HG03108 (cell line): ENCODE data around the gene RAB26.

ENCODE experiments used
- ATAC-seq: cut with Tn5 transposase; IDR thresholded peaks from one replicate; pipeline ENCODE4 v1.9.1; 2021; ENCODE audit warnings: moderate library complexity; ENCODE audit not compliant: unreplicated experiment

RAB26 gene

DNA sequence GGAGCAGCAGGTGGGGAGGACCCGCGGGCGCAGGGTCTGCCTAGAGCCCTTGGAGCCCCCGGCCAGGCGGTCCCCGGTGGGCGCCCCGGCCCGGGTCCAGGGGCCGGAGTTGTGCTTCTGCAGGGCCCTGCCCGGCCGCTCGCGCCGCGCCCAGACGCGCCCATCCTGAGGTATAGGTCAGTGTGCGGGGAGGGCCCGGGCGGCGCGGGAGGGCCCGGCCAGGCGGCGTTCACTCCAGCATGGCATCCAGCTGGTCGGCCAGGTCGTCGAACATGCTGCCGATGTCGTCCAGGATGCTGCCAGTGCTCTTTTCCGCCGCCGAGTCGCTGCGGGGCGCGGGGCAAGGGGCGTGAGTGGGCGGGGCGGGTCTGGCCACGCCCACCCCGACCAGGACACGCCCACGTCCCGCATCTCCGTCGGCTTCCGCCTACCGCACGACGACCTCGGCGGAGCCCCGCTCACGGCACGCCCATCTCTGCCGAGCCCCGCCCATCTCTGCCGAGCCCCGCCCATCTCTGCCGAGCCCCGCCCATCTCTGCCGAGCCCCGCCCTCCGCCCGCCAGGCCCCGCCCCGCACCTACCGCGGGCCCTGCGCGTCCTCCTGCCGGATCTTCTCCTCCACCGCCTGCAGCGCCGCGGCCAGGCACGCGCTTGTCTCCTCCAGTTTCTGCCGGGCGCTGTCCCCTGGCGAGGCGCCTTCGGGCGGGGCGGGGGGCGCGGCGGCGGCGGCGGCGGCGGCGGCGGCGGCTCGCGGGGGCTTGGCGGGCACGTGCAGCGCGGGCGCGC lies 30.1 kb downstream of the RAB26 start:
- no peak for ATAC-seq

DNA sequence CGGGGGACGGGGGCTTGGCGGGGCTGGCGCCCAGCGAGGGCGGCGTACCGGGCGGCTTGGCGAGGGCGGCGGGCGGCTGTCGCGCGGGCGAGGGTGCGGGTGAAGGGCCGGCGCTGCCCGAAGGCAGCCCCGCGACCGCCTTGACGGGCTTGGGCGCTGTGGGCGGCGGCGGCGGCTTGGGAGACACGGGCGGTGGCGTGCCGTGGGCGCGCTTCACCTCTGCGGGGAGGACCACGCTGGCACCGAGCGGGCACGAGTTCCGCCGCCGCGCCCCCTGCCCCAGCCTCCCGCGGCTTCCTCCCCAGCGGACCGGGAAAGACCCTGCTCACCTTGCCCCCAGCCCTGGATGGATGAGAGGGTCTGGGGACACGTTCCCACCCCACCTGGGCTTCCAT lies 30.7 kb downstream of the RAB26 start:
- ATAC-seq, result no peak

DNA sequence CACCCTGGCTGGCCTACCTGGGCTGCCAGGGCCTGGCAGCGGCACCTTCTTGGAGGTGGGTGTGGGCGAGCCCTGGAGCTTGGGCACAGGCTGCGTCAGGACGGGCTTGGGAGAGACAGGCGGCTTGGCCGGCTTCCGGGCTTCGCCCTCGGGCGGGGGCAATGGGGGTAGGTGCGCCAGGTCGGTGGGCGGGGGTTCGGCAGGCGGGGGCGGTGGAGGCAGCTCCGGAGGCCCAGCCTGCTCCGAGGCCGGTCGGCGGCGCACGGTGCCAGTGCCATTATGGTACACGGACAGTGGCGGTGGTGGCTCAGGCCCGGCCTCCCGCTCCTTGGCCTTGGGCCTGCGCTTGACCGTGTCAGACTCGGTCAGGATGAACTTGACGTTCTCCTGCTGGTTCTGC lies 31.2 kb downstream of the RAB26 start:
- no peak for ATAC-seq

DNA sequence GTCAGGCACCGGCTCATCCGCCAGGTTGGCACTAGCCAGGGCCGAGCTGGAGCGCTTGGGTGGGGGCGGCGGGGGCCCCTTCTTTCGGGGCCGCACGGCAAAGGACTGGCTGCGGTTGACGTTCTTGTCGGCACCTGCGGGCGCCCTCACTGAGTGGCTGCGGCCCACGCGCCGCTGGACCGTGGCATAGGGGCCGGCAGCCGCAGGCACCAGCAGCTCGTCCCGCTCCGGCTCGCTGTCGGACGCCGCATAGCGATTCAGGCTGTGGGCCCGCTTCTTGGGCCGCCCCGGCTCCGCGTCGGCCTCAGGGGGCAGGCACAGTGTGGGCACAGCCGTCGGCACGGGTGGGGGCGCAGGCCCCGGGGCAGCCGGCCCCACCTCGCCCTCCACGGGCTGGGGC lies 32.0 kb downstream of the RAB26 start:
- no peak for ATAC-seq

DNA sequence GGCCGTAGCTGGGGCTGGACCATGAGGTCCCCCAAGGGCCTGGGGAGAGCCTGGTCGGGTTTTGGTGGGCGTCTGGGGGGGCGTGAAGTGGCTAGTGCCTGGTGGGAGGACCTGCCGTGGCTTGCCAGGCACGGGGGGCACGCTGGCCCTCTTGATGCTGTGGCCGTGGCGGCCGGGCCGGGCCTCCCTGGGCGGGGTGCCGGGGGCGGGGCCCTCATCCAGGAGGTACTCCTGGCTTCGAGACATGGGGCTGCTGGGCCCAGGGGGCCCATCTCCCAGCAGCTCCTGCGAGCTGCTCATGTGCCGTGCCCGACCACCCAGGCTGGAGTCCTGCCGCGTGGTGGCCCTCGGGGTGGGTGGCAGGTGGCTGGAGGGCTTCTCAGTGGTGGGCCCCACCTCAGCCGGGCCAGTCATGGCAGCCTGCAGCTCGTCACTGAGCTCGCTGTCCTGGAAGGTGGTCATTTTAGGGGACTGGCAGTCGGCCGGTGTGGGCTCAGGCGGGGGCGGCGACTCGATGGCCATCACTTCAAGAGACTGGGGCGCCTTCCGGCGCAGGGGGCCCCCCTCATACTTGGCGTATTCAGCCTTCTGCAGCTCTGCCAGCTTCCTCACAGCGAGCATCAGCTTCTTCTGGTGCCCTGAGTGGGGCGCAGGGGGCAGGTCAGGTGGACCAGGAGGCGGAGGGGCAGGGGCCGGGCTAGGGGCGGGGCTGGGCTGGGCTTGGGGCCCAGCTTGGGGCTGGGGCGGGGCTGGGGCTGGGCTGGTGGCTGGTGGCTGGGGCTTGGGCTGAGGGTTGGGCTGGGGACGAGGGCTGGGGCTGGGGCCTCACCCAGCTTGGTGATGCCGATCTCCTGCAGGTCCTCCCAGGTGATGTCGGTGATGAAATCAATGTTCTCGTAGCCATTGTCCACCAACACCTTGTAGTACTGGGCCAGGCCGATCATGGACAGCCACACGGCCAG lies 32.8 kb downstream of the RAB26 start:
- no peak for ATAC-seq

DNA sequence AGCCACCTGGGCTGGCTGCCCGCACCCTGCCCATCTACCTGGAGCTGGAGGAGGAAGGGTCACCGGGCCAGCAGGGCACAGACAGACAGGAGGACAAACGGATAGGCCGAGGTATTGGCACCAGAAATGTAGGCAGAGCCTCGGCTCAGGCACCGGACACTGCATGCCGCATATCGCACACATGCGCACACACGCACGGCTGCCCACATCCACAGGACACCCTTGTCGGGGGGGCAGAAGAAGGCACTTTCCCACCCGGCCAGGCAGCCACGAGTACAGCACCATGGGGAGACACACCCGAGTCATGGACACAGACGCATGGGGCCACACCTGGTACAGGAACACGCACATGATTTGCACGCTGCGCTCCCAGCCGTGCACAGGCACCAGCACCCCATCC lies 33.5 kb downstream of the RAB26 start:
- ATAC-seq, result no peak

DNA sequence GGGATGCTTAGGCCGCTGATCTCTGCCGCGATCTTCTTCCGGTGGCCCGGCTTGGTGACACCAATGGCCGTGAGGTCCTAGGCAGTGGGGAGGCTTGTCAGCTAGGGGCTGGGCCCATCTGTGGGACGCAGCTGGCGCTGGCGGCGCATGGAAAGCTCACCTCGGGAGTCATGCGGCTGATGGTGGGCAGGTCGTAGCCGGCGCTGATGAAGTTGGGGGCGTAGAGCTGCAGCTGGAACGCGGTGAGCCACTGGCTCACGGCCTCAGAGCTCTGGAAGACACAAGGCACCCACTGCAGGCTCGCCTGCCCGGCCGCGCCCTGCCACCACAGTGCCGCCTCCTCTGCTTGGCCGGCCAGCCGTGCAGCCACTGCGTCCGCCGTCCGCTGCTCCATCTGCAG lies 35.2 kb downstream of the RAB26 start:
- ATAC-seq, result no peak

DNA sequence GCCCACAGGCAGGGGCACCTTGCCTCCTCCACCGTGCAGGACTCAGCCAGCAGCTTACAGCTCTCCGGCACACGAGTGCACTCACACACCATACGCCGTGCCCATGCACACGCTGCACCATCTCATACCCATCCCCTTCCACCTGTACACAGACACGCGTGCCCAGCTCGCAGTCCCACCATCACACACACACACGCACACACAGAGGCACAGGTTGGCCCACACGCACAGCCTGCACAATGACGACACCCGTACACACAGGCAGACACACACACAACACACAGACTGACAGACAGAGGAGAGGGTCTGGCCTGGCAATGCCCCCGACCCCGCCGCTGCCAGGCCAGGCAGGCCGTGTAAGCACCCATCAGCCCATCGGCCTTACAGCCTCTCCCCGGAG lies 35.9 kb downstream of the RAB26 start:
- ATAC-seq, result no peak

DNA sequence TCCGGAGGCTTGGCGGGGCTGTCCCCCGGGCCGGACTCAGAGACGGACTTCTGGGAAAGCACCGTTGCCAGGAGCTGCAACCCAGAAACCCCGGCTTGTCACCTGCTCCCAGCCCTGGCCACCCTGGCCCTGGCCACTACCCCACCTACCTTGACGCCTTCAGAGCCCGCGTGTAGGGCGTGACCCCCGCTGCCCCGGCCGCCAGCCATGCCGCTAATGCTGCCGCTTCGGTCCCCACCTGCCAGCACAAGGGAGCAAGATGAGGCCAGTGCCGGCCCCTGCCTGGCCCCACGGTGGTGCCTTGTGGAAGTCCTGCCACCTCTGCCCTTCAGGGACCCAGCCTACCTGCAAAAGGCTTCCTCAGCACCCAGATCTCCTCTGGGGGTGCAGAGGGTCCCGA lies 36.5 kb downstream of the RAB26 start:
- no peak for ATAC-seq

DNA sequence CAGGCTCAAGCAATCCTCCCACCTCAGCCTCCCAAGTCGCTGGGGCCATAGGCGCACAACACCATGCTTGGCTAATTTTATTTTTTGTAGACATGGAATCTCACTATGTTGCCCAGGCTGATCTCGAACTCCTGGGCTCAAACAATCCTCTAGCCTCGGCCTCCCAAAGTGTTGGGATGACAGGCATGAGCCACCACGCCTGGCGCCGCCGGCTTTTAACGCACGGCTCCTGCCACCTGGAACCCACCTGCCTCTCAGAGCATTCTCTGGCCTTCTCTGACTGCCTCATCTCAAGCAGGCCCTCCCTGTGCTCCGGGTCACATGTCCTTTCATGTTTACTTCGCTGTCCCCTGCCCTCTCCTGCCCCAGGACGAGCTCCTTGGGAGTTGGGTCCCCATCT lies 37.6 kb downstream of the RAB26 start:
- ATAC-seq, result no peak

DNA sequence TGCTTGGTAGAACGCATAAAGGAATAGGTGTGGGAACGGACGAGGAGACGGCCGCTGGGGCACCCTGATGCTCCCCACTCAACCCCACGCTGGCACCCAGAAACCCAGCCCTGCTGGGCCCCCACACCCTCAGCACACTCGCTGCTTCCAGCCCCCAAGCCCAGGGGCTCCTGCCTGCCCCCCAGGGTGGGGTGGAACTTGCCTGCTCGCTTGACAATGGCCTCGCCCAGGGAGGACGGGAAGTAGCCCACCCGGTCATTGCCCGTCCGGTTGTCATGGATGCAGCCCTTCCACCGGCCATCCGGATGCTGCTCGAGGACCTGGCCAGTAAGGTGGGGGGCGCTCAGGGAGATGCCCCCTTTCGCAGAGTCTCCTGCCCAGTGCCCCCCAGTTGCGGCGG lies 38.1 kb downstream of the RAB26 start:
- ATAC-seq, result no peak

DNA sequence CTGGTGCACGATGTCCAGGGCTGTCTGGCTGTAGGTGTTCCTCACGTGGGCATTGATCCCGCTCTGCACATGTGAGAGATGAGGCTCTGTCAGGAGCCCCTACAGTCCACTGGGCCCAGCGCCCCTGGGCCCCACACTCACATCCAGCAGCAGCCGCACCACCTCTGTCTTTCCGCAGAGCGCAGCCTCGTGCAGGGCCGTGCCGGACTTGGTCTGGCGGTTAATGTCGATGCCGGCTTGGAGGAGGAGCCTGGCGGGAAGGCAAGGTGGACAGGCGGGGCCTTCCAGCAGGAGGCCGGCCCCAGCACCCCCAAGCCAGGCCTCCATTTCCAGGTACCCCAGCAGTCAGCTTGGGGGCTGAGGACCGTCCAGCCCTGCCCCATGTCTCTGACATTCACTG lies 38.8 kb downstream of the RAB26 start:
- ATAC-seq, result no peak

DNA sequence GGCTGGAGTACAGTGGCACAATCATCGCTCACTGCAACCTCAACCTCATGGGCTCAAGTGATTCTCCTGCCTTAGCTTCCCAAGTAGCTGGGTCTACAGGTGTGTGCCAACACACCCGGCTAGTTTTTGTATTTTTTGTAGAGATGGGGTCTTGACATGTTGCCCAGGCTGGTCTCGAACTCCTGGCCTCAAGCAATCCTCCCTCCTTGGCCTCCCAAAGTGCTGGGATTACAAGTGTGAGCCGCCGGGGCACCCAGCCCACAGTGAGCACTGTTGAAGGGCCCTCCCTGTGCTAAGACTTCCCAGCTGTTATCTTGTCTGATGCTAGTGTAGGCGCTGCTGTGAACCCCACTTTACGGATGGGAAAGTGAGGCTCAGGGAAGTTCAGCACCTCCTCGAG lies 40.0 kb downstream of the RAB26 start:
- ATAC-seq, result no peak

DNA sequence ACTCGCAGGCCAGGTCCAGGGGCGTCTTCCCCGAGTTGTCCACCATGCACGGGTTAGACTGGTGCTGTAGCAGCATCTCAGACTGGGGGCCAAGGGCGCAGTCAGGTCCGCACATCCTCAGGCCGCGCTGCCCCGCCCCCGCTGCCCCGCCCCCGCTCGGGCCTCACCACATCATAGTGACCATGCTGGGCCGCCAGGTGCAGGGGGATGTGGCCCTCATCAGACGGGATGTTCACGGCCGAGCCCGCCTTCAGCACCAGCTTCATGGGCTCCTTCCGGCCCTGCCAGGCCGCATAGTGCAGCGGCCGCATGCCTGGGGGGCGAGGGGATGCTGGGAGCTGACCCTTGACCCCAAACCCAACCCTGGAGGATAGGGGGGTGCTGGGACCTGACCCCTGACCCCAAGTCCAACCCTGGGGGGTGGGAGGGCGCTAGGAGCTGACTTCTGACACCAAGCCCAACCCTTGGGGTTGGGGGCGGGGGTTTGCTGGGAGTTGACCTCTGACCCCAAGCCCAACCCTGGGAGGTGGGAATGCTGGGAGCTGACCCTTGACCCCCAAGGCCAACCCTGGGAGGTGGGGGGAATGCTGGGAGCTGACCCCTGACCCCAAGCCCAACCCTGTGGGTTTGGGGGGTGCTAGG lies 40.9 kb downstream of the RAB26 start:
- no peak for ATAC-seq

DNA sequence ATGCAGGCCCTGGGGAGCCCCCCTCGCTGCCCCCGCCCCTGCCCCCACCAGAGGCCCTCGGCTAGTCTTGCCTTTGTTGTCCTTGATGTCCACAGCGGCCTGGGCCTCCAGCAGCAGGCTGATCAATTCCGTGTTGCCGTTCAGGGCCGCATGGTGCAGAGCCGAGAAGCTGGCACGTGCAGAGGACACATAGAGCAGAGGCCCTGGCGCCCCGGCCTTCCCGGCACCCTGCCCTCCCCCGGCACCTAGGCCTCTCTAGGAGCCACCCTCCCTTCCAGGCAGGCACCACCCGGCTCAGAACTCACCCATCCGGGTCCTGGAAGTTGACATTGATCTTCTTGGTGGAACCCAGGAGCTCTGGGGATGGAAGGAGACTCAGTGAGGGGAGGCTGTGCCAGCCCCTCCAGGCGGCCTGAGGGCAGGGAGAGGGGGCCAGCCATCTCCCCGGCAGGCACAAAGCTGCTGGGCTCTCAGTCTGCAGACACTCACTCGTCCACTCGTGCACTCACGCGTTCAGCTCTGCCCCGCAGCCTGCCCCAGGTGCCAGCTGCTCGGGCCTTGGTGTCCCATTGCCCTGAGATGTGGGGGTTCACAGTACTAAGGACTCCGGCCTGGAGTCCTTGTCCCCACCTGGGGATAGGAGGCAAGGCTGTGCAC lies 41.7 kb downstream of the RAB26 start:
- ATAC-seq, result no peak

DNA sequence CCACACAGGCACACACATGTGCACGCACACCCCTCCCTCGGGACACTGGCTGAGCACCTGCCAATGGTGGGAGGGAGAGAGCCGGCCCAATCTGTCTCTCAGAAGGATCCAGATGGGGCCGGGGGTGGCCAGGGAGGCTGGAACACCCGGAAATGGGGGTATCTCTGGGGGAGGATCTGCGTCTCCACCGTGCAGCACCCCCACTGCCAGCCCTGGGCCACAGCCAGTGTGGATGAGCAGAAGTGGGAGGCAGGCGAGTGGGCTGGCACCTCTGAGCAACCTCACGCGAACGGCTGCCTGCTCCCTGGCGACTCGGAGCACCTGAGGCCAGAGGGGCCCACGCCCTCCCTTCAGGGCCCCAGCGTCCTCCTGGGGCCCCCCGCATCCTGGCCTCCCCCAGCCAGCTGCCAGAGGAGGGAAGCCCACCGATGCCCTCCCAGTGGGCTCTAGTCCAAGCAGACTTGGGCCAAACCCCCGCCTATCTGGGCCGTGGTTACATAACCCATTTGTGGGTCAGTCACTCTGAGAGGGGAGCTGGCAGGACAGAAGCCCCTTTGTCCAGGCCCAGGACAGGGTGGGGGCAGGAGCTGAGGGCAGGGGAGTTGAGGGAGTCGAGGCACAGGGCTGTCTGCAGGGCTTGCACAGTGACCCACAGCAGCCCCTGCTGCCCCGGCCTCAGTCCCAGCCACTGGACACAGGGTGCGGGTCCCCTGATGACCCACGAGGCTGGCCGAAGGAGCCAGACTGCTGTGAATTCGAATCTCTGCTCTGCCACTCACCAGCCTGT lies 42.4 kb downstream of the RAB26 start:
- ATAC-seq, result no peak

DNA sequence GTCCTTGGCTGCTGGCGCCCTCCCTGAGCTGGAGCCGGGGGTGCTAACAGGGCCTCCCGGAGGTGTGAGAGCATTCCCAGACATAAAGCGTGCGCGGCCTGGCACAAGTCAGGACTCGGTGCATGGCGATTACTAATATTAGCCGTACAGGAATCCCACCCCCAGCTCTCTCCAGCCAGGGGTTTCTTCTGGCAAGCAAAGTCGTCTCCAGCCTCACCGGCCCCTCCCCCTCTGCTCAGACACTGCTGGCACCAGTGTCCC lies 43.0 kb downstream of the RAB26 start:
- no peak for ATAC-seq

DNA sequence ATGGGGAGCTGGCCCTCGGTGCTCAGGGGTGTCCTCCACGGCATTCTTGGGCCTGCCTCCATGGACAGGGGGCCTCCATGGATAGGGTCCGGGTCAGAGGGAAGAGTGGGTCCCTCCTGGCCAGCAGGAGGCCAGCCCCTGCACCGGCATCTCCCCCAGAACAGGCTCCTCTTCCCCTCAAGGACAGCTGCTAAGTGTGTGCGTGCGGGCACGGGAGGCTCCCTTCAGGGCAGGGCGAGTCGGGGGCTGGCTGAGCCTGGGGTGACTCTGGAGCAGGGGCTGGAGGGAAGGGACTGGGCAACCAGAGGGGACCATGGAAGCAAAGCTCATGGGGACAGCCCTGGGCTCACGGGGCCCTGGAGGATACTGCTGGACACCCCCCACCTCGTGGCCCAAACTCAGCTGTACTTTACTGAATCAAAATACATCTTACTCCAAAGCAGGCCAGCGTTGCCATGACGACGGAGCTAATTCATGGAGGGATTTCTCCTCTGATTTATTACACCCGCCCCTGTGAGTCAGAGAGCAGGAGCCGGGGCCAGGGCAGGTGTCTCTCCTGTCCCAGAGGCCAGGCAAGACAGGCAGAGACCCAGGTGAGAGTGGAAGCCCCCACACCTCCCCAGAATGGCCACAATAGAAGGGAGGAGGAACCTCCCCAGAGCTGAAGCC lies 45.9 kb downstream of the RAB26 start:
- no peak for ATAC-seq

DNA sequence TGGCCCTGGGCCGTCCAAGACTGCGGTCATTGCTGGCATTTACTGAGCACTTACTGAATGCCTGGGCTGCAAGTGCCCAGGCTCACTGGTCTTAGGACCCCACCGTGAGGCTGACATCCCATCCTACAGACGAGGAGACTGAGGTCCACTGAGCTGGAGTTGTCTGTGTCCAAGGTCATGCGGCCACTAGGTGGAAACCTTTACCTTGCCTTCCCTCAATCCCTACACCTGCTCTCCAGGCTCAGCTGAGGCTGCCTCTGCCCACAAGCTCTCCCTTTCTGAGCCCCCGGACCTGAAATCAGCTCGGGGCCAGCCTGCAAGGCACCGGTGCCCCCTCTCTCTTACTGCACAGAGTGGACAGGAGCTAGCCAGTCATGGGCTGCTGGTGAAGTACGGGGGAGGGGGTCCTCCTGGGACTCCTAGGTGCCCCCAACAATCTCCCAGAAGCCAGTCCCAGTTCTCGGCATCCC lies 46.5 kb downstream of the RAB26 start:
- ATAC-seq, result no peak
